Endothelial cell of hepatic sinusoid (primary cell): ENCODE measurements around the gene CPED1.
"Not testable (repeated sequence)": the region's sequence is repeated elsewhere in the genome, so short reads cannot be mapped to it uniquely, and the experiment has no call there.

Experiments
- in situ Hi-C: cut with HindIII; loops from 2 replicates; pipeline ENCODE4 v1.10.0; 2017; ENCODE audit warnings: low sequenced_read_pairs

CPED1 gene

DNA sequence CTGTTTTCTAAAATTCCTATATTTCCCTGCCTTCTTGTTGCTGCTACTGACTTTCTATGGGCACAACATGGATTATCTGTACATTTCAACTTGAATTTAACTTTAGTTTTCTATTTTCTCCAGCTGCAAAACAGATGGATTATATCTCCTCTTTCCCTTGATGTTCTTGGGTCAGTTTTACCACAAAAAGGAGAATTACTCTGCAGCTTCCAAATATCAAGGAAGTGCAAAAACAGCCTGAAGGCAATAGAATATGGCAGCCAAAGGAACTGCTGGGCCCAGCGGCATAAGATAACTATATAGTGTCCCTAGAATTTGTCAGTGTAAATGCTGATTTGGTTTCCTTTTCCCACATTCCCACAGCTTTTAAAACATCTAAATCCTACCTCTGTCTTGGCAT, 29.1 kb downstream of the CPED1 start:
- in situ Hi-C loops = no loop called here

DNA sequence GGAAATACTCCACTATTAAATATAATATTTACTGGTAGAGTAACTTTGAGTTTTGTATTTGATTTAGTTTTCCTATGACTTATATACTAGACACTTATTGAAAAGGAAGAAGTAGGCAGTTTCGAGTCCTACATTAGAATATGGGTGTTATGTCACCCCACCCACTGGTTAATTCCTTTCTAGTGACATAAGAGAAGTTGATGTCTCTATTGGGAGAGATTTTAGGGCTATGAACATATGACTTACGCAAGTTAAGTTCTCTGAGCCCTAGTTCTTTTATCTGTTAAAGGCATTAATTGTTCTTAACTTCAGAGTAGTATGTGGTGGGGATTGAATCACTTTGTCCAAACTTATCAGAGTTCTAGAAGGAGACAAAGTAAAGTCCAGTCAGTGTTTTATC, 30.5 kb downstream of the CPED1 start:
- in situ Hi-C loops = no loop called here

- in situ Hi-C loops = no loop called here
Observed at GRCh38 chr7:121020249-121020988, 31.9 kb downstream of the CPED1 start.

DNA sequence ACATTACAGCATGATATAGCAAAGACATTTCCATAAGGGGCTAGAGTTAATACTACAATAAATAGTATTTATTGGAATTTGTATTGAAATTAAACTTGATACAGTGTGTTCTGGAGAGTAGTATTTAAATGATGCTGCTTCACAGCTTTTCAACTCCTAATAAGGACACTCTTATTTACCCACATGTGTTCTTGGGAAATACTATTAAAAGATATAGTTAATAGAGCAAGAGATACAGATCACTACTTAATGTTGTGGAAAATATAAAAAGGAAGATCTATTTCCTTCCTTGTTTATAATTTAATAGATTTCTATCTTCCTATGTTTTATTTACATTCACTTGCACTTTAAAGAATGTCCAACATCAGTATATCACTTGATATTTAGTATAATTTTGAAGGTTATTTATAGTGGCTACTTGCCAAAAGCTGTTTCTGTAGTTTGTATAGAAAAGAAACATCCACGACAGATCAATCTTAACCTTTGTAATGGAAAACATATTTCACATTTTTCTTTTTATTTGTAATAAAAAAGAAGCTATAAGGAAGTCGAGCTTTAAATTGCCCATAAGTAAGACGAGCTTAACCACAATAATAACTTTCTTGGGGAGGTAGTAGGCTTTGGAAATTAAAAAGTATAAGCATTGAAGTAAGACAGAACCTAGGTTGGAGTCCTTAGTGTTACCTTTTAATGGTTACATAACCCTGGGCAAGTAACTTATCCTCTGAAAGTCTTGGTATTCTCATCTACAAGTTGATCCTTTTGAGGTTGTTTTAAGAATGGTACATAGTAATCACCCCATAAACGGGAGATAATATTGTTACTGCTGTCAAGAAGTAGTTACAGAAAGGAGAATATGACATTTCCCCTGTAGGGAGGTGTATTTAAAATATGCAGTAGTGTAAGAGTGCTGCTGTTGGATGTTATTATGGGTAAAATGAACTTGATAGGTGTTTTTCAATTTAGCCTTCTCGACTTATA, 32.8 kb downstream of the CPED1 start:
- in situ Hi-C loops = no loop called here

DNA sequence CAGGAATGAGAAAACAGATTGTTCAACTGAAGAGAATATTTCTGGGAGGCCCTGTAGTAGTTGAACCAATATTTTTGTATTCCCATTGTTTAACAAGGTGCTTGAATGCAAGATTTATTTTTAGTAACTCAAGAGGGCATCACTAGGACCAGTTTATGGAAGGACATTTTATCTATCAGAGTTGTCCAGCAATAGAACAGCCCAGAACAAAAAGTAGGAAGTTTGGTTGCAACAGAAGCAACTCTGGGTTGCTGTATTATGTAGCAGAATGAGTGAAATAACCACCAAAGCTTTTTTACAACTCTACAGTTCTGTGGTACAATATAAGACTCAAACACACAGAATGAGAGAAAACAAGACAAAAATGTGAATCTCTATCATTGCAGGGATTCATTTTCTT, 34.7 kb downstream of the CPED1 start:
- in situ Hi-C loops = no loop called here

GRCh38 chr7:121023683-121024511, 35.4 kb downstream of the CPED1 start:
- in situ Hi-C loops = no loop called here

GRCh38 chr7:121024611-121025010, 36.1 kb downstream of the CPED1 start:
- in situ Hi-C loops = no loop called here

DNA sequence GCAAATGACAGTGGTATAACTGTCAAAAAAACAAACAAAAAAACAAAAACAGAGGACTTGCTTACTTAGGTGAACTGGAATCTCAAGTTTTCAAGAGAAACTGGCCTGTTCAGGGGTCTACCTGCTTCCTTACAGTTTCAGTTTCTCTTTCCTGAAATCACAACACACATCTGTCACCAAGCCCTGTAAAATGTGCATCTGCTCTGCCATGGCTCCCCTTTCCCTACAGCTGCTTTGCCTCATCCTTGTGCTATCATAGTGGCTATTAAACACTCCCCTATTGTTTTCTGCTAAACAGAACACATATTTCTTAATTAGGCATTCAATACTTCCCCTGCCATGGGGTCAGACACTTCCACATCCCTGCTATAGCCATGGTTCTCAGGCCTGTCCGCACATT, 37.6 kb downstream of the CPED1 start:
- in situ Hi-C loops = no loop called here

DNA sequence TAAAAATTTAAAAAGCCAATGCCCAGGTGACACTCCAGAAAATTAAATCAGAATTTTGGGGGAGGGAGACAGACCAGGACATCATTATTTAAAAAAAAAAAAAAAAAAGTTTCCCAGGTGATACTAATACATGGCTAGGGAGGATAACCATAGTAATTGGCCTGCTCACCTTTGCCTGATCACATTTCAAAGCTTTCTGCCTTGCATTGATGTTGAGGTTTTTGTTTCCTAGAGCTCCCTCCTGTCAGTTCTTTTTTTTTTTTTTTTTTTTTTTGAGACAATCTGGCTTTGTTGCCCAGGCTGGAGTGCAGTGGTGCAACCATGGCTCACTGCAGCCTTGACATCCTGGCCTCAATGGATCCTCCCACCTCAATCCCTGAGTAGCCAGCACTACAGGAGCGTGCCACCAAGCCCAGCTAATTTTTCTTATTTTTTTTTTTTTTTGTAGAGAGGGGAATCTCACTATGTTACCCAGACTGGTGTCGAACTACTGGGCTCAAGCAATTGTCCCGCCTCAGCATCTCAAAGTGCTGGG, 38.1 kb downstream of the CPED1 start:
- in situ Hi-C loops = no loop called here

DNA sequence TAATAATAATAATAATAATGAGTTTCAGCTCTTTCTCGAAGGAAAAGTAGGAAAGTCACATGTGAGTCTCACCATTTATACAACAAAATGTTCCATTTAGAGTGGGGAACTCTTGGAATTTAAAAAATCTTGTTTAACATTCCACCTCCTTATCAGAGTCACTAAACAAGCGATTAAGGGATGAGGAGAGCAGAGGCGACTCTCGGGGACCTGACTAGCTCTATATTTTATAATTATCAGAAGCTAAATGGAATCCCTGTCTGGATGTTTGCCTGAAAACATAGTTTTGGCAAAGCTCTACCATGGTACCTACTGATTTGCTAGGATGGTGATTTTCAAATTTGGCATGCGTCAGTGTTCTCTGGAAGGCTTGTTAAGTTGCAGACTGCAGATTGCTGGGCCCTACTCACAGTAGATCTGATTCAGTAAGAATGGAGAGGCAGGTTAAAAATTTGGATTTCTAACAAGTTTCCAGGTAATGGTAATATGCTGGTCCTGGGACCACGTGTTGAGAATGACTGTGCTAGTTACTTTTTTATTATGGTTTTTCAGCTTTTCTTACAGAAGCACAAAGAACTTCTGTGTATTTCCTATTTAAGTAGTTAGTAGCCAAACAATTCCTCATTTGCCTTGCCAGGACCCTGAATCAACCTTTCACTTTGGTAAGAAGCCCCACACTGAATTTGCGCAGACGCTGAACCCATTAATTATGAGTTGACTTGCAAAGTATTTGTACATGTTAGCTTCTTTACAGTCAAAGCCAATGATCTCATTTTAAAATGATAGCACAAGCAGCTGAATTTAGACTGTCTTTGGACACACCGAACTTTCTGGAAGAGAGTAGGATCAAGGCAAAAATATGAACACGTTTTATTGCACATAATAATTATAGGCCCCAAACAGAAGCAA, 39.5 kb downstream of the CPED1 start:
- in situ Hi-C loops = no loop called here

GRCh38 chr7:121029302-121029701, 40.8 kb downstream of the CPED1 start:
- in situ Hi-C loops = no loop called here

DNA sequence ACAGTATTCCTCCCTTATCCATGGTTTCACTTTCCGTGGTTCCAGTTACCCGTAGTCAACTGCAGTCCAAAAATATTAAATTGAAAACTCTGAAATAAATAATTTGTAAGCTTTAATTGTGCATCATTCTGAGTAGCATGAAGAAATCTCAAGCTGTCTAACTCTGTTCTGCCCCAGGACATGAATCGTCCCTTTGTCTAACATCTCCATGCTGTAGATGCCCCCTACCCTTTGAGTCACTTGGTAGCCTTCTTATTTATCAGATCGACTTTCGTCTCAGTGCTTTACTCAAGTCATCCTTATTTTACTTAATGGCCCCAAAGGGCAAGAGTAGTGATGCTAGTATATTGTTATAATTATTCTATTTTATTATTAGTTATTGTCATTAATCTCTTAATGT, 41.8 kb downstream of the CPED1 start:
- in situ Hi-C loops = no loop called here

GRCh38 chr7:121032645-121033460, 44.3 kb downstream of the CPED1 start:
- in situ Hi-C loops = no loop called here

GRCh38 chr7:121034929-121035328, 46.4 kb downstream of the CPED1 start:
- in situ Hi-C loops = no loop called here

GRCh38 chr7:121036776-121037175, 48.3 kb downstream of the CPED1 start:
- in situ Hi-C loops = not testable (repeated sequence)

GRCh38 chr7:121037329-121037728, 48.8 kb downstream of the CPED1 start:
- in situ Hi-C loops = not testable (repeated sequence)

DNA sequence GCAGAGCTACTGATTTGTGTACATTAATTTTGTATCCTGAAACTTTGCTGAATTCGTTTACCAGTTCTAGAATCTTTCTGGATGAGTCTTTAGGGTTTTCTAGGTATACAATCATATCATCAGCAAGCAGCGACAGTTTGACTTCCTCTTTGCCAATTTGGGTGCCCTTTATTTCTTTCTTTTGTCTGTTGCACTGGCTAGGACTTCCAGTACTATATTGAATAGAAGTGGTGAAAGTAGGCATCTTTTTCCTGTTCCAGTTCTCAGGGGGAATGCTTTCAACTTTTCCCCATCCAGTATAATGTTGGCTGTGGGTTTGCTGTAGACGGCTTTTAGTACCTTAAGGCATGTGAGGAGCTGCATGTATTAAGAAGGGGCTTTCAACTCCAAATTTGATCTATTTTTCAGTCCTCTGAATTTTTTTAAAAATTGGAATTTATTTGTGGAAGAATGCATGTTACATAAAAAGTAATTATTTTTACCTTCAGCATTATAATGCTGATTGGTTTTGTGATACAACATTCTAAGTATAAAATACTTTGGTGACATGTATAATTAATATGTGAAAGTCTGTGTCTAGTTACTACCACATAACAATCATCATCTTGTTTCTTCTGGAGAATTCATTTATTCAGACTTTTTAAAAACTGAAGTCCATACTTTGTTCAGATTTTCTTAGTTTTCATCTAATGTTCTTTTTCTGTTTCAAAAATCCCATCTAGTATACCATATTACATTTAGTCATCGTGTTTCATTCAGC, 49.6 kb downstream of the CPED1 start:
- in situ Hi-C loops = no loop called here
